ENCODE measurements around the gene EEIG1. TPM values are rescaled to one million over a fixed set of nuclear protein-coding genes. Genes with fewer than 3 reads are reported as not detected.

Gene EEIG1
- total RNA-seq, result 6.1 and 6.6 TPM in 2 replicates

DNA sequence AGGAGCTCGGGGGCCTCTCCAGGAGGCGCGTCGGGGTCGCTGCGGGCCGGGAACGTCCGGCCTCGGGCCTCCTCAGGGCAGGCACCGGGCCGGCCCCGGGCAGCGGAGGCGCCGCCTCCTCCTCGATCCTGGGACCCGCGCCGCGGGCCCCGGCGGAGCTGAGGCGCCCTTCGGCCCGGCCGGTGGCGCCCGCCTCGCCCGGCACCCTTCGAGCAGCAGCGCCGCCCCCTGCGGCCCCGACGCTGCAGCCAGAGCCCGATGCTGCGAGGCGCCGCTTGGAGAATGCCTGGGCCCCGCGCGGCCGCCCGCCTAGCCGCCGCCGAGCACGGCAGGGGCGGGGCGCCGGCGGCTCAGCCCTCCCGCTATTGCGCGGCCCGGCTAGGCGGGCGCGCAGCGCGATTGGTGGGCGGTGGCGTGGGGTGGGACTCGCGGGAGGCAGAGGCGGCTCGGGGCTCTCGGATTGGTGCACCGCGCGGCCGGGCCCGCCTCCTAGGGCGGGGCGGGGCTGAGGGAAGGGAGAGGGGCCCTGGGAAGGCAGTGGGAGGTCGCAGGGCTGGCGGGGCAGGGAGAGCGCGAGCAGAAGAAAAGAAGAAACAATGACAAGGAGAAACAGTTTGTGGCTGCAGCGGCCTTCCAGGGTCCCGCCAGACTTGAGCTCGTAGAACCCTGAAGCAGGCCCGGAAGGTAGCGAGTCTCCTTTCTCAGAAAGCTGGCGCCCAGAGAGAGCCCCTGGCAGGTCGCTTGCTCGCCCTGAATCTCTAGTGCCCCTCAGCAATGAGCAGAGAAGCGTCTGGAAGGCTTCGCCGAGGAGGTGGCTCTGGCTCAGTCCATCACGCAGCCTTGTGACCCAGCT lies at the start of gene EEIG1:
TSS of gene EEIG1 (minus strand) at position 284 of the 853 bp plus-strand sequence. CDS start 852 bp downstream, outside the sequence.

DNA sequence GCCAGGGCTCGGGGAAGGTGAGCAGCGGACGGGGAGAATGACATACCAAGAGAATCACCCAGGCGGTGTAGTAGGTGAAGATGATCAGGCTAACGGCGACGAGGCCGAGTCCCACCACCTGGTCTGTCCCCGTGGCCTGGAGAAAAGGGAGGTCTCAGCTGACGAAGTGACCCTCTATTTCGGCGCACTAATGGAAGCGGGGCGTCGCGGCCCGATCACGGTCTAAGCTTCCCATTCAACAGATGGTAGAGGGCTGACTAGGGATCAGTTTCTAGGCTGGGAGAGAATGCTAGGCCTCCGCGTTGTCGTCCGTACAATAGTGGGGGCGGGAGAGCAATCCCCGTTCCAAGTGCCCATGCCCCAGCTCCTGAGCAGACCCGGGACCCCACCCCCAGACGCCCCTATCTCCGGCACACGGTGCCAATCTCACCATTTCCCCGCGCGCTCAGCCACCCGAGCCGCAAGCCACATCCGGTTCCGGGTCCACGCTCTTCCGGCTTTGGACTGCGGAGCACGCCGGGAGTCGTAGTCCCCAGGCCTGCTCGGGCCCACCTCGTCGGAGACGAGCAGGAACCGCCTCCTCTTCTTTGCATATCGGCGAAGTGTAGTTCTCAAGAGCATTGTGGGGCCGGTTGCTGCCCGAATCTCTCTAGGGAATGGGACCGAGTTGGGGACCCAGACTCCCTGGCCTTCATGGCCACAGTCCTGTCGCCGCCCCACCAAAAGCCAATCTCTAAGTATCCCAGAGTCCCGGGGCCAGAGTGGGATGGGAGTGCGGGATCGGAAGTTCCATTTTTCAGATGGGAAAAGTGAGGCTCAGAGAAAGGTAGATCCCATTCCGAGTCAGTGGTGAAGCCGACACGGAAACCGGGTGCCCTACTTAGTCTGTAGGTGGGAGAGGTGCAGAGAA lies 43.1 kb downstream of the EEIG1 start, which contains the start of gene DPM2:
TSS of gene DPM2 (minus strand) at position 467 of the 910 bp plus-strand sequence. CDS start at position 433, 34 bp downstream.

Other genes starting within 250 kb of the EEIG1 start
- gene TOR2A, start 245.7 kb downstream of the EEIG1 start, total RNA-seq, result 9.4 and 12.5 TPM in 2 replicates
- 2.5 and 2.6 TPM in 2 replicates for gene SH2D3C, start 202.3 kb downstream of the EEIG1 start, total RNA-seq
- 41.8 and 48.0 TPM in 2 replicates for gene CDK9, start 195.0 kb downstream of the EEIG1 start, total RNA-seq
- 24.9 and 29.3 TPM in 2 replicates for gene FPGS, start 178.1 kb downstream of the EEIG1 start, total RNA-seq
- gene ENG, start 126.3 kb downstream of the EEIG1 start, total RNA-seq, result 570 and 620 TPM in 2 replicates
- gene AK1, start 103.3 kb downstream of the EEIG1 start, total RNA-seq, result 91.3 and 105 TPM in 2 replicates
- gene ST6GALNAC6, start 81.4 kb downstream of the EEIG1 start, total RNA-seq, result 108 and 138 TPM in 2 replicates
- 66.1 and 73.9 TPM in 2 replicates for gene ST6GALNAC4, start 63.9 kb downstream of the EEIG1 start, total RNA-seq
- 2.8 and 16.4 TPM in 2 replicates for gene PIP5KL1, start 50.2 kb downstream of the EEIG1 start, total RNA-seq
- gene DPM2, start 43.1 kb downstream of the EEIG1 start, total RNA-seq, result 7.8 and 15.6 TPM in 2 replicates
- gene NAIF1, start 86.3 kb upstream of the EEIG1 start, total RNA-seq, result 6.5 and 7.3 TPM in 2 replicates
- 16.2 and 20.4 TPM in 2 replicates for gene SLC25A25, start 87.2 kb upstream of the EEIG1 start, total RNA-seq
- gene PTGES2, start 146.7 kb upstream of the EEIG1 start, total RNA-seq, result 53.9 and 68.1 TPM in 2 replicates
- not detected in 2 replicates for gene LCN2, start 168.5 kb upstream of the EEIG1 start, total RNA-seq
- 121 and 194 TPM in 2 replicates for gene BBLN, start 179.3 kb upstream of the EEIG1 start, total RNA-seq
- 40.0 and 53.4 TPM in 2 replicates for gene CIZ1, start 210.6 kb upstream of the EEIG1 start, total RNA-seq
- 0.49 and 0.54 TPM in 2 replicates for gene DNM1, start 222.4 kb upstream of the EEIG1 start, total RNA-seq